GM21360 (cell line): ENCODE results near the gene ATF2.
A peak's percentile ranks its signal among the peaks of the same experiment; 100 is the strongest.

Experiments used
- ATAC-seq: cut with Tn5 transposase; IDR thresholded peaks from one replicate; pipeline ENCODE4 v1.9.1; 2021; ENCODE audit warnings: mild to moderate bottlenecking, moderate library complexity; ENCODE audit not compliant: unreplicated experiment

The ATF2 gene, protein sequence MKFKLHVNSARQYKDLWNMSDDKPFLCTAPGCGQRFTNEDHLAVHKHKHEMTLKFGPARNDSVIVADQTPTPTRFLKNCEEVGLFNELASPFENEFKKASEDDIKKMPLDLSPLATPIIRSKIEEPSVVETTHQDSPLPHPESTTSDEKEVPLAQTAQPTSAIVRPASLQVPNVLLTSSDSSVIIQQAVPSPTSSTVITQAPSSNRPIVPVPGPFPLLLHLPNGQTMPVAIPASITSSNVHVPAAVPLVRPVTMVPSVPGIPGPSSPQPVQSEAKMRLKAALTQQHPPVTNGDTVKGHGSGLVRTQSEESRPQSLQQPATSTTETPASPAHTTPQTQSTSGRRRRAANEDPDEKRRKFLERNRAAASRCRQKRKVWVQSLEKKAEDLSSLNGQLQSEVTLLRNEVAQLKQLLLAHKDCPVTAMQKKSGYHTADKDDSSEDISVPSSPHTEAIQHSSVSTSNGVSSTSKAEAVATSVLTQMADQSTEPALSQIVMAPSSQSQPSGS

DNA sequence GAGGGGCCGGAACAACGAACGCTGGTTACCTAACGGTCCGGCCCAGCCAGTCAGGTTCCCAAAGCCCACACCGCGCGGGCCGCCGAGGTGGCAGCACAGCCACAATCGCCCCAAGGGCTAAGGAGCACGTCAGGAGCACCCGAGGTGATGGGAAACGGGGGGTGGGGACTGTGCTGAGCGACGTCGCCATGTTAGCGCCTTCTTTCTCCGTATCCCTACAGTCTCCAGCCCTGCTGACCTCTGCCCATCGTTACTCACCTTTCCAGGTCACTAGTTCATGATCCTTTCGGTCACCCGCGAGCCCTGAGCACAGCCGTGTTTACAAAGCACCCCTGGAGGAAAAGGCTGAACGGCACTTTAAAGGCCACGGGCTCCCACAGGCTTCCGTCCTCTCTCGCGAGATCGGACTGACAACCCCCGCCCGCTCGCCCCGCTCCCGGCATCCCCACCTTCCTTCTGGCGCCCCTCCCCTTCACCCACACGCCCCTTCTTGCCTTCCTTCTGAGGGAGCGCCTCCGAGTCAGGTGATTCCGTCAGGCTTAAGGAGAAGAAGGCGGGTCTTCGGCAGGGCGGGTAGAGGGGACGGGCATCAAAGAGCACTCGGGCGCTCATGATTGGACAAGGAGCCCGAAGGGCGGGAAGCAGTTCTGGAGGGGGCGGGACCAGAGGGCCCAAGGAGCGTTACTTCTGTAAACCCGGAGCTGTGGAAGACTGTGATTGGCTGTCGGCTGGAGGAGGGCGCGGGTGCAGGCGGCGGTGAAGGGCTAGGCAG, at the start of gene ATF2:
TSS of gene ATF2 (minus strand) at position 412 of the 772 bp plus-strand sequence. CDS start 31,760 bp downstream, outside the sequence.
- ATAC-seq: peak; percentile 95

DNA sequence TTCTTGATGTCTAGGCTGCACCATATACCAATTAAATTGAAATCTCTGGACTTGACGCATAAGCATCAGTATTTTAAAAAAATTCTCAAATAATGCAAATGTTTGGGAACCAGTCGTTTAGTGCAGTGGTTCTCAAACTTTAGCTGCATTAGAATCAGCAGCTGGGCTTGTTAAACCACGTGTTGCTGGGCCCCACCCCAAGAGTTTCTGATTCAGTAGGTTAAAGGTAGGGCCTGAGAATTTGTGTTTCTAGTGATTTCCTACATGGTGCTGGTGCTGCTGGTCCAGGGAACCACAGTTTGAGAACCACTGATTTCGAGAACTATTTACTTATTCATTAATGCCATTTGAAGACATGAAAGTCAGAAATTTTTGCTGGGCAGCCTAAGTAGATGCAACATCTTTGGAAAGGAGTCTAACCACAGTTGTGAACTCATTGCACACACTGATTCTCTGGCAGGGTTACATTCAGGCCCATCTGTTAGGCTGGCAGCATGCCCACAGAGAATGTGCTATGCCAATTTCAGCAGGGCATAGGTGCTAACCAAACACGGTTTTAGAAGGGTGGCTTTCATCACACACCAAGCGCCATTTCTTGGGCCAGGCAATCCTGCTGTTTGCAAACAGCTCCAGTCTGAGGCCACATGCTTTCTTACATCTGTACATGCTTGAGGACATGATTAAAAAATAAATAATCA, 39.9 kb upstream of the ATF2 start:
- no peak for ATAC-seq

DNA sequence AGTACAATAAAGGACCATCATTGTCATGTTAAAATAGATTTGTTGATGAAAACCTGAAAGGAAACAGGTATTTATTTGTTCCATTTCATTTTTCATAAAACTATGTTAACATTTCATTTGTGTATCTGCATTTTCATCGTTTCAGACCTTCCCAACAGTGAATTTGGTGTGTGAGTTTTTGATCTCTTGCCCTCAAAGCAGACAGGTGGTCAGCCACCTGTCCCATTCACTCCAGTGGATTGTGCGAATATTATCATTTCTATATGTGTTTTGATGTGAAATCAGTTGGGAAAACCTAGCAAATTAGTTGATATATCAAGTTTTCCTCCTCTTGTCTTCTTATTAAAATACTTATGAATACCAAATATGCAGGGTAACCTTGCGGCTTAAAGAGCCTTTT, 38.9 kb upstream of the ATF2 start:
- ATAC-seq: no peak

DNA sequence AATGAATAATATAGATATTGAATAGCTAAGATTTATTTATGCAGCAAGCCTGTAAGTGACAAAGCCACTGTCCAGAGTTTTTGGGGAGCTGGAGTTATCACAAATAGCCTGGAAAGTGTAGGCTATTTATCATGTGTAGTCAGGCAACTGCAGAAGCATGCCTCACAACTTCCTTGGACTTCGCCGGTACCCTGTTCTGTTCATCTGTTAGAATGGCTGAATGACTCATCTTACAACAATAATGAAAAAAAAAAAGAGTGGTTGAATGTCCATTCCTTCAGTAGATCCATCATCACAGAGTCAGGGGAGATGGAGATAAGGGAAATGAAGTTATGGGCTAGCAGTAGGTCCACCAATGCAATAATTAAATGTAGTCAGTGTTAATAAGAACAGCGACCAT, 37.5 kb upstream of the ATF2 start:
- no peak for ATAC-seq

DNA sequence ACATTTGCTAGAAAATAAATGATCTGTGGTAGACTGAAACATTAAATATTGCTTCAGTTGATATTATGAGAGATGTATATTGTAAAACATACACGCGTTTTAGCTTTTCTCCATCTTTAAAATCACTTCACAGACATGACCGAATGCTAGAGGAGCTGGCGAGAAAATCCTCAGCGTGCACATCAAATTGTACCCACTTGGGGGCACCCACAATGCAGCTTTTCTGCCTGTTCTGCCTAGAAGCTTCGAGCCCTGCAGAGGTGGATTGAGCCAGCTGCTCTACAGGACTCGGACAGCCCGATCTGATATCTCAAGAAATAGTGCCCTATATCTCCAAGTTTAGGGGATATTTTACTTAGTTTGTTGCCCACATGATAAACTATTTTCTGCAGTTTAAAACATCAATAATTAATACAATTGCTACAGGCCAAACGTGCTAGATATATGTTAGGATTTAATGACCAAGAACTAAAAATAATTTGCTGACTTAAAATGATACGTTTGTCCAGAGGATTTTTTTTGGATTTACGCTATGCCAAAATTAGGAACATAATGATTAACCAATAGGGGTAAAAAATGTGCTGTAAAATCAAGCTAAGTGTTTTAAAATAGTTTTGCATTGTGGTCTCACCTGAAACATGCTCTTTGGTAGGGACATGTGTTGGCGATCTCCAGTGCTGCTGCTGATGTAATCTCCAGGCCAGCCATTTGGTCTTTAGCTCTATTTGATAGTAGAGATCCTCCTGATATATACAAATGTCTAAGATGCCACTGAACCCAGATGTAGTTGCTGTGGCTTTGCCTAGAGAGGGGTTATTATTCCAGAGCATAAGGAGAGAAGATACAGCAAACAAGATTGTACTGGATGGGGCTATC, 35.9 kb upstream of the ATF2 start:
- ATAC-seq: peak; percentile 77

DNA sequence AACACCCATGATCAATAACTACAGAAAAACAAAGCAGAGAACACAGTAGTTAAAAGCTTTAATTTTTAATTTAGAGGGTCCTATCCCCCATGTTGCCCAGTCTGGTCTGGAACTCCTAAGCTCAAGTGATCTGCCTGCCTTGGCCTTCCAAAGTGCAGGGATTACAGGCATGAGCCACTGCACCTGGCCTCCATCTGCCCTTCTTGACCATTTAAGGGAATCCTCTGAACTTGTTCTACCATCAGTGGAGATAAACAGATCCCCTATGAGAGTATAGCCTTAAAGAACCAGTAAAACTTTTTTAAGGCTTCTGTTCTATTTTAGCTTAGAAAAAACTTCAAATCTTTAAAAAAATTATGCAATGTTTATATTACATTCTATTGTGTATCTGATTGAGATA, 27.0 kb upstream of the ATF2 start:
- ATAC-seq: no peak

DNA sequence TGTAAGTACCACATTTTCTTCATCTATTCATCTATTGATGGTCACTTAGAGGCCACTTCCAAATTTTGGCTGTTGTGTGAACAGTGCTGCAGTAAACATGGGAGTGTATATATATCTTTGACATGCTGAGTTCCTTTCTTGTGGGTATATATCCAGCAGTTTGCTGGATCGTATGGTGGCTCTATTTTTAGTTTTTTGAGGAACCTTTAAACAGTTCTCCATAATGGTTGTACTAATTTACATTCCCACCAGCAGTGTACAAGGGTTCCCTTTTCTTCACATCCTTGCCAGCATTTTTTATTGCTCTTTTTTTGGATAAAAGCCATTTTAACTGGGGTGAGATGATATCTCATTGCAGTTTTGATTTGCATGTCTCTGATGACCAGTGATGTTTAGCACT, 20.8 kb upstream of the ATF2 start:
- no peak for ATAC-seq

DNA sequence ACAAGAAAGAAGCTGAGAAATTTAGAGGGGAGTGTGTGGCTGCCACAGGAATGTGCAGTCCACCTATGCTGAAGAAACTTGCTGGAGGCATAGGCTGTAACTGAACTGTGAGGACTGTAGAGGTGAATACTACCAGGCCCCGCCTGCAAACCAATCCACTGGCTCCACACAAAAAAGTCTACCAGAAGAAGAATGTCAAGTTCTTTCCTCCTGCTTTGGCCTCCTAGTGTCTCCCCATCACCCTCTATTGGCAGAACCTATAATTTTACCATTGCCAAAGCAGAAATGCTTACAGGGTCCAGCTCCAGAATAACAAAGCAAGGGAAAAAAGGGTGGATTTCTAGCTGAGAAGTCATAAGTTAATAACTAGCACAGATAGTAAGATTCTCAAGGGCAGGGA, 19.4 kb upstream of the ATF2 start:
- no peak for ATAC-seq

DNA sequence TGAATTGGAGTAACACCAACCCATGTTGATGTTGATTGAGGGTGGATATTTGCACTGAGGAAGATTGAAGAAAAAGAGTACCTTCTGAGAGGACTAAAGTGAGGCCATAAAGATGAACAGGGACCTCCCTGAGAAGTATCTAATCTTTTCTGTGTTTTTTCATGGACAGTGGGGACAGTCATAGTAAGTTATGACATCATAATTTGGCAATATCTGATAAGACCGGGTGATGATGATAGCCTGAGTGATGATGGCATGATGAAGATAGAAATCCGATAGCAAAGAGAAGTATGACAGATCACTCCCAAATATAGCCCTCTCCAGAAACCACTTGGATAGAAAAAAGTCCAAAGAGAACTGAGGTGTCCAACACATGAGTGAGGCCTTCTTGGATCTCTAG, 15.7 kb upstream of the ATF2 start:
- no peak for ATAC-seq

DNA sequence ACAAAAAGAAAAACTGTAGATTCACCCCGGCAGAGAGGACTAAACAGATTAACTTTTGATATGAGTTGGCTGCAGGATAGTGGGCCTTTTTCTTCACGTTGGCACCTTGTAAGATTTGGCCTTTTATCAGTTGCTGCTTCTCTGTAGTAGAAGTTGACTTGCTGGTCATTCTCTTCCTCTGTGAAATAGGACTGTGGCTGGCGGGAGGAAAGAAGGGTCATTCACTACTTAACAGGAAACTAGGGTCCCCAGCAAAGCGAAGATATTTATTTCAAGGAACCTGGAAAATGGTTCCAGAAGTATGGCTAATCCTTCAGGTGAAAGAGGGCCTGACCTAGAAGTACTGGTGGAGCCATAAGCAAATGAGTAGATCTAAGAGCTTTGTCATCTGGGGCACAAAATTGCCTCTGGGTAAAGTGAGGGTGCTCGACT, 13.9 kb upstream of the ATF2 start:
- no peak for ATAC-seq

DNA sequence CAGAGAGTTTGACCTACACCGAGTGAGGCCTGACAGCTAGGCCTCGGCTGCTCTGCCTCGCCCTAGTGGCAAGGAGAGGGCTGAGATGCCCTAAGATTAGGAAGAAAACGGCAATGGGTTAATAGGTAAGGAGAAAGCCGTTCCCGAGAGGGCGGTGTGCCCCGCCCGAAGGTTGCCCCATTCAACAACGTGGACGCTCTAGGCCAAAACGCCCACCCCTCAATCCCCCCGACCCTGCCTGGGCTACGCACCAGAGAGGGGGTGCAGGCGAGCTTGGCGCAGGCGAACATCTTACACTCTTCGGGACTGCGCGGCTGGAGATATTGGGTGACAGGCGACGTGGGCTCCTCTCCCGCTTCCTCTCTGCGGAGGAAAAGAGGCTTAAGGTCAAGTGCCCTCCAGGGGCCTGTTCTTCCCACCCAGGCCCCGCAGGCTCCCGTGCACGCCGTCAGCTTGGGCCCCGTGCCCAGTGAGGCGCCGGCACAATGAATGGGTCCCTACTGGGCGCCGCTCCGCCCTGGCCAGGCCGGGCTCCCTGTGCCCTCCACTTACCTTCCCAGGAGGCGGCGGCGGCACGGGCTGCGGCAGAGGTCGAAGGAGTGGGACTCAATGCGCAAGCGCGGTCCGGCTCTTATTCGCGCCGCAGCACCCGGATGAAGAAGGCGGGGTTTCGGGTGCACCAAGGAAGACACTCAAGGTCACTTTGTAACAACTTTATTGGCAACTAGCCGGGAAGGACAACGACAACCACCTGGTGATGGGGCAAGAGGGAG, 13.3 kb upstream of the ATF2 start, which contains the start of gene ATP5MC3:
TSS of gene ATP5MC3 (minus strand) at position 607 of the 773 bp plus-strand sequence. CDS start at position 290, 317 bp downstream.
- peak; percentile 85 for ATAC-seq

DNA sequence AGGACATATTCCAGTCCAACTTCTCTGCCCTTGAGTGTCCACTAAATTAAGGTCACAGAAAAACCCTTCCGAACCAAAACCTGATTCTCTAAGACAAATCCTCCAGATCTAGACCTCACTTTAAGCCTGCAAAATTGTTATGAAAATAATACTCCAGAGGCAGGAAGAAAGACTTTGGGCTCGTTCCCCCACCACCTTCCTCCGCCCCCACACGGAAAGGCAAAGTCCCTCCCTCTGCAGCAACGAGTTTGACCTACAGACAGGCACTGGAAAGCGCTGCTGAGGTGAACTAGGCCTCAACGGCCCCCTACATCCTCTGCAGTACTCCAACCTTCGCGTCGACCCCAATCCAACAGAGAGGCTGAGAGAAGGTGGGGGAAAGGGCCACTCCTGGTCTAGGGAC, 12.7 kb upstream of the ATF2 start:
- peak; percentile 55 for ATAC-seq

DNA sequence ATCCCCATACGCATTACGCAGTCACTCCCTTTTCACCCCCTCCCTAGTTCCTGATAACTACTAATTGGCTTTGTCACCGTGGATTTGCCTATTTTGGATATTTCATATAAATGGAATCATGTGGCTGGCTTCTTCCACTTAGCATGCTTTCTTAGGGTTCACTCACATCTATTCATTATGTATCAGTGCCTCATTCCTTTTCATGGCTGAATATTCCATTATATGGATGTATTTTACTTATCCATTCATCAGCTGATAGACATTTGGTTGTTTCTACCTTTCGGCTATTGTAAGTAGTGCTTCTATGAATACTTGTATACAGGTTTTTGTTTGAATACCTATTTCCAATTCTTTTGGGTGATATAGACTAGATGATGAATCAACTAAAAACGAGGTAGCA, 8.6 kb upstream of the ATF2 start:
- no peak for ATAC-seq

DNA sequence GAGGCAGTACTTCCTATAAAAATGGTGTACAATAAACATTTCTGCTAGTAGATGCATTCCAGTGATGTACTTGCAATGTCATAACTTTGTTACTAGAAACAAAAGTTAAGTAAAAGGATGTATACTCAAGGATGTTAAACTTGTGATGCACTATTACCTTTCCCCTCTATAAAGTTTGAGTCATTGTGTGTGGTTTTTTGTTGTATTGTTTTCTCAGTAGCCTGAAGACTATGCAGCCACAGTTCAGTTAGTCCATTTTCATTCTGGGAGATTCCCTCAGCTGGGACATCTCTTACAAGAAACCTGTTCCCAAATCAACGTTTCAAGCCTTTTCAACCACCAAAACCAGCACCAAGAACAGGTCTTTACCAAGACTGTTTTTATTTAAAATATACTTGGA, 7.9 kb upstream of the ATF2 start:
- ATAC-seq: no peak

DNA sequence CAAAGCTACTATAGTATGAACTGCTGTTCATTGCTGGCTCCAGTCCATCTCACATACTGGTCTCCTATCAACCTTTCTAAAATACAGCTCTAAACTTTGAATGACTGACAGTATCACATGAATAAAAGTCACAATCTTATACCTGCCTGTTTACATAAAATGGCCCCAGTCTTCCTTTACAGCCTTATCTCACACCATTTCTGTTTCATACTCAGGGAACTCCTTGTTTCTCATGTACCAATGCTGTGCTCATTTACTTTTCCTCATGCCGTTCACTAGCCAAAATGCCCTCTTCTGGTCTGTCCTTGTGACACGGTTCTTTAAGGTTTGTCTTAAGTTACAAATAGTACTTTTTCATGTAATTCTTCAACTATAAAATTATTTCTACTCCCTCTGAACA, 7.3 kb upstream of the ATF2 start:
- ATAC-seq: no peak

DNA sequence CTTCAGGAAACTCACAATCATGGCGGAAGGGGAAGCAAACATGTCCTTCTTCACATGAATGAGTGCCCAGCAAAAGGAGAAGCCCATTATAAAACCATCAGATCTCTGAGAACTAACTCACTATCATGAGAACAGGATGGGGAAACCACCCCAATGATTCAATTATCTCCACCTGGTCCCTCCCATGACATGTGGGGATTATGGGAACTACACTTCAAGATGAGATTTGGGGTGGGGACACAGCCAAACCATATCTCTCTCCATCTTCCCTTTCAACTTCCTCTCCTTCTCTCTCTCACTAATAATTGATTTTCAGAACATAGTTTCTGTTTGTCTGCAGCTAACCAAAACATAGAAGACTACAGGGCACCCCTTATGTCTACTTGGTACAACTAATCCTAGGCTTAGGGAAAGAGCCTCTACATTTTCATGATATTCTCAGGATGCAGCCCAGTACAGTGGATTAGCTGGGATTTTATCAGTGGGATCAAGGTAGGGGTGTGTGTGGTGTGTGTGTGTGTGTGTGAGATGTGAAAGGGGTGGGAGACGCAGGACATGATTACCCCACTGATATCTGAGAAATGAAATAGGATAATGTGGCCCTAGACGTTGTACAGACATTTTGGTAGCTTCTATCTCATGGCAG, 2.8 kb upstream of the ATF2 start:
- no peak for ATAC-seq

DNA sequence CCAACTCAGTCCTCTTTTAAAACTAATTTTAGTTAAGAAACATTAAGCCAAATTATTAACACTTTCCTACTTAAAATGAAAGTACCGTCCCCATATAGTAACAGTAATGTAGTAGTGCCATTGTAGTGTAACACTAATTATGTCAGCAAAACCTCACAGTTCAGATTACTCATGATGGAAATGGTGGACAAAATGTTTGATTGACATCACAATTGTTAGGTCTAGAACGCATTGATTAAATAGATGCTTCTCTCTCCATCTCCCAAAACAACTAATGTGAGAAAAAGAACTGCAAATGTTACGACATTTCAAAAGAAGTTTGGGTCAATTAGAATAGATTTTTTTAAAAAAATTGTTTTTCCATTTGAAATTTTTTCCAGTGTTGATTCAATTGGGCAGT, 1.2 kb upstream of the ATF2 start:
- no peak for ATAC-seq

DNA sequence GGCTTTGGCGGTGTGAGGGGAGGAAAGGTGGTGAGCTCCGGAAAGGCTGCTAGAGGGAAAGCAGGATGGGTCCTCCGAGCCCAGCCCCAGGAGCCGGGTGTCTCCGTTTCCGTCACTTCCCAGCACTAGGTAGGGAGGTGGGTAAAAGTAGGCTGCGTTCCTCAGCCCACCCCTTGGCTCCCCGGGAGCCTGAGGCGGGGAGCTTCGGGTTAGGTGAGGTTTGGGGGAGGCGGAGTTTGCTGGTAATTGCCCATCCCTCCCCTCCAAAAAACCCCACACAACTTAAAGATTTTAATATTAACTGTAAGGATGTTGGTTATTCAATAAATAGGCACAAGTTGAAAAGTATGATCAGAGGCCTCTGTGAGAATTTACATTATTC, 552 bp upstream of the ATF2 start:
- peak; percentile 25 for ATAC-seq
